HEK293 (cell line): ENCODE results near the gene KCNQ1.

ENCODE experiments used
- CTCF ChIA-PET: fragments of 350-600 bp; formaldehyde crosslinking; extraction: SDS; loops from one replicate; lab custom pipeline; 2021; ENCODE audit warnings: antibody characterized with exemption; lab: Yijun Ruan, JAX
- POLR2A ChIA-PET: fragments of 300-600 bp; formaldehyde crosslinking; extraction: SDS; loops from one replicate; lab custom pipeline; 2020; ENCODE audit warnings: antibody characterized with exemption, inconsistent platforms; lab: Yijun Ruan, JAX
- H3K27ac ChIP-seq: fragments of 200-500 bp; sonication (Bioruptor generic); 2 replicates; pipeline ENCODE4 v1.5.1; 2014; ENCODE audit warnings: low read depth, low read length, control low read depth, inconsistent platforms; ENCODE audit errors: extremely low read depth
- H3K36me3 ChIP-seq, 2 experiments: fragments of 200-500 bp in 1 of 2; sonication (Bioruptor generic) in 1 of 2; 1 replicate in 1 of 2; 2 replicates in 1 of 2; pipeline ENCODE4 v1.5.1; 2014 to 2017; ENCODE audit warnings: inconsistent platforms in 2 of 2, low read length in 2 of 2; ENCODE audit not compliant: control insufficient read depth in 2 of 2, insufficient read depth in 1 of 2
- H3K4me1 ChIP-seq: fragments of 200-500 bp; sonication (Bioruptor generic); 2 replicates; pipeline ENCODE4 v1.5.1; 2014; ENCODE audit warnings: mild to moderate bottlenecking, low read length, inconsistent platforms; ENCODE audit not compliant: control insufficient read depth, insufficient read depth
- H3K4me3 ChIP-seq: 2 replicates; pipeline ENCODE4 v1.5.1; 2011; ENCODE audit warnings: low read depth, mild to moderate bottlenecking, control low read depth, low read length, moderate library complexity
- H3K9me3 ChIP-seq: fragments of 200-500 bp; sonication (Bioruptor generic); 2 replicates; pipeline ENCODE4 v1.5.1; 2014; ENCODE audit warnings: low read depth, low read length, inconsistent platforms; ENCODE audit not compliant: control insufficient read depth, insufficient read depth
- CTCF ChIP-seq: fragments of 450-650 bp; formaldehyde crosslinking; IDR thresholded peaks from 2 replicates; pipeline ENCODE4 v1.5.1; 2016; ENCODE audit warnings: missing biosample characterization, missing genetic modification characterization
- OSR2 ChIP-seq: fragments of 450-650 bp; formaldehyde crosslinking; IDR thresholded peaks from 2 replicates; pipeline ENCODE4 v1.5.1; 2016; ENCODE audit warnings: missing biosample characterization, missing genetic modification characterization
- OVOL3 ChIP-seq: fragments of 450-650 bp; formaldehyde crosslinking; IDR thresholded peaks from 2 replicates; pipeline ENCODE4 v1.5.1; 2016; ENCODE audit warnings: missing biosample characterization, missing genetic modification characterization
- PRDM4 ChIP-seq: fragments of 450-650 bp; formaldehyde crosslinking; IDR thresholded peaks from 2 replicates; pipeline ENCODE4 v1.5.1; 2017; ENCODE audit warnings: missing biosample characterization, missing genetic modification characterization
- TSHZ1 ChIP-seq: fragments of 450-650 bp; formaldehyde crosslinking; IDR thresholded peaks from 2 replicates; pipeline ENCODE4 v1.5.1; 2016; ENCODE audit warnings: missing biosample characterization, missing genetic modification characterization, borderline replicate concordance
- WT1 ChIP-seq: fragments of 450-650 bp; formaldehyde crosslinking; IDR thresholded peaks from 2 replicates; pipeline ENCODE4 v1.5.1; 2016; ENCODE audit warnings: missing biosample characterization, missing genetic modification characterization
- ZBTB49 ChIP-seq: fragments of 450-650 bp; formaldehyde crosslinking; IDR thresholded peaks from 2 replicates; pipeline ENCODE4 v1.5.1; 2016; ENCODE audit warnings: missing biosample characterization, missing genetic modification characterization, low read depth
- ZFHX2 ChIP-seq: fragments of 450-650 bp; formaldehyde crosslinking; conservative IDR thresholded peaks from 2 replicates; pipeline ENCODE4 v1.5.1; 2016; ENCODE audit warnings: missing biosample characterization, missing genetic modification characterization
- ZNF148 ChIP-seq: fragments of 450-650 bp; formaldehyde crosslinking; IDR thresholded peaks from 2 replicates; pipeline ENCODE4 v1.5.0; 2017; ENCODE audit warnings: missing biosample characterization, missing genetic modification characterization, borderline replicate concordance
- ZNF184 ChIP-seq: fragments of 450-650 bp; IDR thresholded peaks from 2 replicates; pipeline ENCODE4 v1.5.1; 2018; ENCODE audit warnings: missing biosample characterization, mild to moderate bottlenecking, missing genetic modification characterization
- ZNF202 ChIP-seq: fragments of 450-650 bp; formaldehyde crosslinking; IDR thresholded peaks from 2 replicates; pipeline ENCODE4 v1.5.1; 2016; ENCODE audit warnings: missing biosample characterization, missing genetic modification characterization, borderline replicate concordance
- ZNF221 ChIP-seq: fragments of 450-650 bp; formaldehyde crosslinking; IDR thresholded peaks from 2 replicates; pipeline ENCODE4 v1.5.1; 2017; ENCODE audit warnings: missing biosample characterization, missing genetic modification characterization, borderline replicate concordance
- ZNF24 ChIP-seq: fragments of 450-650 bp; formaldehyde crosslinking; IDR thresholded peaks from 2 replicates; pipeline ENCODE4 v1.5.1; 2016; ENCODE audit warnings: missing biosample characterization, missing genetic modification characterization
- ZNF394 ChIP-seq: fragments of 450-650 bp; formaldehyde crosslinking; IDR thresholded peaks from 2 replicates; pipeline ENCODE4 v1.5.1; 2016; ENCODE audit warnings: missing biosample characterization, missing genetic modification characterization, mild to moderate bottlenecking, moderate library complexity, borderline replicate concordance
- ZNF423 ChIP-seq: fragments of 450-650 bp; formaldehyde crosslinking; IDR thresholded peaks from 2 replicates; pipeline ENCODE4 v1.5.1; 2016; ENCODE audit warnings: missing biosample characterization, missing genetic modification characterization
- ZNF433 ChIP-seq: fragments of 450-650 bp; formaldehyde crosslinking; IDR thresholded peaks from 2 replicates; pipeline ENCODE4 v1.5.1; 2016; ENCODE audit warnings: missing biosample characterization, missing genetic modification characterization, low read depth
- ZNF514 ChIP-seq: fragments of 450-650 bp; formaldehyde crosslinking; IDR thresholded peaks from 2 replicates; pipeline ENCODE4 v1.5.1; 2016; ENCODE audit warnings: missing biosample characterization, missing genetic modification characterization
- ZNF544 ChIP-seq: fragments of 450-650 bp; formaldehyde crosslinking; IDR thresholded peaks from 2 replicates; pipeline ENCODE4 v1.5.0; 2017; ENCODE audit warnings: missing biosample characterization, missing genetic modification characterization
- ZNF585B ChIP-seq: fragments of 450-650 bp; formaldehyde crosslinking; IDR thresholded peaks from 2 replicates; pipeline ENCODE4 v1.5.1; 2016; ENCODE audit warnings: missing biosample characterization, missing genetic modification characterization
- ZNF768 ChIP-seq: fragments of 450-650 bp; formaldehyde crosslinking; IDR thresholded peaks from 2 replicates; pipeline ENCODE4 v1.5.1; 2018; ENCODE audit warnings: missing biosample characterization, mild to moderate bottlenecking, missing genetic modification characterization
- ZSCAN23 ChIP-seq: fragments of 450-650 bp; formaldehyde crosslinking; IDR thresholded peaks from 2 replicates; pipeline ENCODE4 v1.5.1; 2016; ENCODE audit warnings: missing biosample characterization, missing genetic modification characterization

KCNQ1 gene

GRCh38 chr11:2549491-2549875 is 104.7 kb downstream of the KCNQ1 start (continued):
- TF ChIP-seq ZNF148 (no peak), ZNF768 (tag by site-specific recombination) (no peak)

GRCh38 chr11:2549876-2550605 is 105.2 kb downstream of the KCNQ1 start:
- ChIA-PET CTCF (interaction anchor here (1.0 kb wide), 1 partner anchor 18 kb away, joined by 5 read pairs; no protein-coding TSS in a partner anchor), POLR2A (no interaction called here)
- Histone ChIP-seq H3K9me3 (no peaks in the 10 kb centered on the region), H3K4me1 (no peaks in the 10 kb centered on the region), H3K4me3 (no peak overlapping the region), H3K36me3 (no peaks in the 10 kb centered on the region), H3K27ac (no peak overlapping the region)
- TF ChIP-seq WT1 (tag by site-specific recombination), result no peak
- TF ChIP-seq ZNF202 (tag by site-specific recombination), result no peak
- no peak for TF ChIP-seq ZNF585B (tag by site-specific recombination)
- no peak for TF ChIP-seq ZNF184 (tag by site-specific recombination)
- TF ChIP-seq OVOL3 (tag by site-specific recombination), result no peak
- TF ChIP-seq ZNF433 (tag by site-specific recombination), result no peak
- no peak for TF ChIP-seq ZNF394 (tag by site-specific recombination)
- no peak for TF ChIP-seq ZFHX2 (tag by site-specific recombination)
- TF ChIP-seq CTCF (tag by site-specific recombination), result no peak
- no peak for TF ChIP-seq ZNF423 (tag by site-specific recombination)
- no peak for TF ChIP-seq ZSCAN23 (tag by site-specific recombination)
- no peak for TF ChIP-seq ZNF544 (tag by site-specific recombination)
- TF ChIP-seq ZBTB49, result no peak

GRCh38 chr11:2550606-2550970 is 105.8 kb downstream of the KCNQ1 start:
- ChIA-PET CTCF (interaction anchor here (1.1 kb wide), 1 partner anchor 19 kb away, joined by 7 read pairs; no protein-coding TSS in a partner anchor), POLR2A (no interaction called here)
- Histone ChIP-seq H3K27ac (no peak overlapping the region), H3K4me1 (no peaks in the 10 kb centered on the region), H3K9me3 (no peaks in the 10 kb centered on the region), H3K4me3 (no peak overlapping the region), H3K36me3 (no peaks in the 10 kb centered on the region)
- TF ChIP-seq TSHZ1 (tag by site-specific recombination) (no peak), PRDM4 (tag by site-specific recombination) (no peak), ZNF24 (tag by site-specific recombination) (no peak), ZNF514 (tag by site-specific recombination) (no peak), OSR2 (tag by site-specific recombination) (no peak), ZNF184 (tag by site-specific recombination) (no peak), ZNF221 (tag by site-specific recombination) (no peak)
